H9 (cell line): ENCODE measurements around the gene CYBC1. TPM values are rescaled to one million over a fixed set of nuclear protein-coding genes. Genes with fewer than 3 reads are reported as not detected.
"Not testable (repeated sequence)": the region's sequence is repeated elsewhere in the genome, so short reads cannot be mapped to it uniquely, and the experiment has no call there.

Experiments
- DNase-seq: peaks from one replicate; pipeline ENCODE4 v3.0.0-alpha.2; 2017
- H2AFZ ChIP-seq: one replicate; pipeline ENCODE4 v1.6.1; 2013; ENCODE audit warnings: mild to moderate bottlenecking, low read length, control low read depth, moderate library complexity
- H2AK5ac ChIP-seq: 2 replicates; pipeline ENCODE4 v1.6.1; 2013; ENCODE audit warnings: low read length, control low read depth, mixed read lengths; ENCODE audit not compliant: insufficient read length
- H2BK120ac ChIP-seq: one replicate; pipeline ENCODE4 v1.6.1; 2013; ENCODE audit warnings: low read depth, mild to moderate bottlenecking, low read length, control low read depth, inconsistent platforms; ENCODE audit not compliant: poor library complexity, severe bottlenecking
- H2BK12ac ChIP-seq: 2 replicates; pipeline ENCODE4 v1.6.1; 2013; ENCODE audit warnings: low read length, control low read depth, mixed read lengths, low read depth; ENCODE audit not compliant: insufficient read length
- H2BK15ac ChIP-seq: 2 replicates; pipeline ENCODE4 v1.6.1; 2013; ENCODE audit warnings: low read depth, low read length, control low read depth
- H2BK20ac ChIP-seq: one replicate; pipeline ENCODE4 v1.6.1; 2013; ENCODE audit warnings: low read depth, mild to moderate bottlenecking, low read length, control low read depth, inconsistent platforms; ENCODE audit not compliant: poor library complexity, severe bottlenecking
- H2BK5ac ChIP-seq: 2 replicates; pipeline ENCODE4 v1.6.1; 2013; ENCODE audit warnings: low read length, control low read depth, mixed read lengths; ENCODE audit not compliant: insufficient read length
- H3K14ac ChIP-seq: 2 replicates; pipeline ENCODE4 v1.6.1; 2013; ENCODE audit warnings: low read length, control low read depth; ENCODE audit not compliant: insufficient read depth
- H3K18ac ChIP-seq: 2 replicates; pipeline ENCODE4 v1.6.1; 2013; ENCODE audit warnings: low read depth, mild to moderate bottlenecking, mixed read lengths, low read length, control low read depth; ENCODE audit not compliant: insufficient read length
- H3K23ac ChIP-seq: 2 replicates; pipeline ENCODE4 v1.6.1; 2013; ENCODE audit warnings: low read length, control low read depth, mixed read lengths, low read depth; ENCODE audit not compliant: insufficient read length
- H3K23me2 ChIP-seq: 2 replicates; pipeline ENCODE4 v1.6.1; 2013; ENCODE audit warnings: low read depth, mild to moderate bottlenecking, mixed read lengths, low read length, control low read depth; ENCODE audit not compliant: insufficient read length, poor library complexity, severe bottlenecking
- H3K27ac ChIP-seq: 2 replicates; pipeline ENCODE4 v1.5.1; 2013; ENCODE audit warnings: low read length, control low read depth, mixed read lengths, low read depth; ENCODE audit not compliant: insufficient read length
- H3K27me3 ChIP-seq: 2 replicates; pipeline ENCODE4 v1.6.1; 2013; ENCODE audit warnings: low read length, control low read depth, inconsistent platforms; ENCODE audit not compliant: insufficient read depth
- H3K4ac ChIP-seq: 2 replicates; pipeline ENCODE4 v1.6.1; 2013; ENCODE audit warnings: low read depth, mild to moderate bottlenecking, control low read depth, inconsistent platforms, low read length, moderate library complexity
- H3K4me1 ChIP-seq: 2 replicates; pipeline ENCODE4 v1.6.1; 2013; ENCODE audit warnings: low read length, control low read depth, inconsistent platforms; ENCODE audit not compliant: insufficient read depth
- H3K4me2 ChIP-seq: 2 replicates; pipeline ENCODE4 v1.6.1; 2013; ENCODE audit warnings: low read length, control low read depth, mixed read lengths; ENCODE audit not compliant: insufficient read length, insufficient read depth
- H3K56ac ChIP-seq: 2 replicates; pipeline ENCODE4 v1.6.1; 2013; ENCODE audit warnings: low read depth, mild to moderate bottlenecking, mixed read lengths, low read length, control low read depth; ENCODE audit not compliant: insufficient read length
- H3K79me1 ChIP-seq: 2 replicates; pipeline ENCODE4 v1.6.1; 2013; ENCODE audit warnings: low read depth, mild to moderate bottlenecking, moderate library complexity, low read length, control low read depth, inconsistent platforms; ENCODE audit not compliant: insufficient read depth, poor library complexity, severe bottlenecking
- H3K79me2 ChIP-seq: 2 replicates; pipeline ENCODE4 v1.6.1; 2013; ENCODE audit warnings: low read length, control low read depth, inconsistent platforms; ENCODE audit not compliant: insufficient read depth
- H3K9ac ChIP-seq: 2 replicates; pipeline ENCODE4 v1.6.1; 2013; ENCODE audit warnings: low read length, control low read depth, mixed read lengths; ENCODE audit not compliant: insufficient read length; ENCODE audit errors: extremely low read depth
- H3K9me3 ChIP-seq: one replicate; pipeline ENCODE4 v1.6.1; 2013; ENCODE audit warnings: low read depth, low read length, inconsistent platforms; ENCODE audit not compliant: control insufficient read depth
- H3T11ph ChIP-seq: one replicate; pipeline ENCODE4 v1.6.1; 2013; ENCODE audit warnings: mild to moderate bottlenecking, low read length, control low read depth, inconsistent platforms
- H4K20me1 ChIP-seq: one replicate; pipeline ENCODE4 v1.6.1; 2013; ENCODE audit not compliant: control insufficient read depth, insufficient read length, insufficient read depth
- H4K5ac ChIP-seq: 2 replicates; pipeline ENCODE4 v1.6.1; 2013; ENCODE audit warnings: low read depth, mild to moderate bottlenecking, mixed read lengths, low read length, control low read depth; ENCODE audit not compliant: insufficient read length
- H4K8ac ChIP-seq: replicated peaks from 2 replicates; pipeline ENCODE4 v1.6.1; 2013; ENCODE audit warnings: low read length, control low read depth, mixed read lengths, low read depth; ENCODE audit not compliant: insufficient read length
- H4K91ac ChIP-seq: 2 replicates; pipeline ENCODE4 v1.6.1; 2013; ENCODE audit warnings: low read depth, mild to moderate bottlenecking, moderate library complexity, mixed read lengths, low read length, control low read depth; ENCODE audit not compliant: insufficient read length
- H3K27ac Mint-ChIP-seq, 3 experiments: 2 replicates in 2 of 3; 3 replicates in 1 of 3; pipeline ENCODE4 v1.8.0; 2020 to 2021; ENCODE audit warnings: mixed read lengths in 3 of 3, mild to moderate bottlenecking in 1 of 3, moderate library complexity in 1 of 3
- H3K27me3 Mint-ChIP-seq: 2 replicates; pipeline ENCODE4 v1.8.0; 2021; ENCODE audit warnings: low read depth, mild to moderate bottlenecking, moderate library complexity, mixed read lengths
- H3K36me3 Mint-ChIP-seq, 3 experiments: 2 replicates in 2 of 3; 3 replicates in 1 of 3; pipeline ENCODE4 v1.8.0; 2020 to 2021; ENCODE audit warnings: low read depth in 3 of 3, mixed read lengths in 3 of 3; ENCODE audit not compliant: insufficient read depth in 1 of 3
- H3K4me1 Mint-ChIP-seq, 2 experiments: 2 replicates each; pipeline ENCODE4 v1.8.0; 2020; ENCODE audit warnings: mixed read lengths in 2 of 2
- H3K4me3 Mint-ChIP-seq, 2 experiments: 2 replicates in 1 of 2; 3 replicates in 1 of 2; pipeline ENCODE4 v1.8.0; 2020 to 2021; ENCODE audit warnings: mild to moderate bottlenecking in 2 of 2, mixed read lengths in 2 of 2, moderate library complexity in 1 of 2
- H3K9me3 Mint-ChIP-seq, 2 experiments: 2 replicates in 1 of 2; 3 replicates in 1 of 2; pipeline ENCODE4 v1.8.0; 2020; ENCODE audit warnings: mild to moderate bottlenecking in 2 of 2, mixed read lengths in 2 of 2, moderate library complexity in 1 of 2
- CTCF ChIP-seq: fragments of 200-600 bp; sonication (generic); conservative IDR thresholded peaks from 3 replicates; pipeline ENCODE4 v1.8.0; 2021; ENCODE audit warnings: antibody characterized with exemption, mild to moderate bottlenecking
- WGBS: extraction: QIAGEN DNeasy Blood & Tissue Kit; methylation state at CpG from one replicate; pipeline ENCODE4 v1.1.7; 2013; ENCODE audit warnings: missing lambda C conversion rate, low lambda C conversion rate, mixed read lengths; ENCODE audit not compliant: insufficient read length; ENCODE audit errors: extremely low coverage; 5-methylcytosine and 5-hydroxymethylcytosine counted together
- total RNA-seq: library from RNA; stranded (reverse); gene quantifications from 2 replicates; pipeline ENCODE4 v1.2.1, GENCODE V29; 2021

Gene CYBC1
- total RNA-seq, 1 experiment from 2014 or later = 81.7 TPM

GRCh38 chr17:82457073-82457928 is 6.7 kb upstream of the CYBC1 start:
- no peak overlapping the region for H2BK120ac ChIP-seq
- H3K9me3 ChIP-seq = no peaks in the 10 kb centered on the region
- no peak for TF ChIP-seq CTCF
- Mint-ChIP-seq H3K4me1 (peaks cover 9 to 11% of the 10 kb centered on the region in 2 experiments), H3K27me3 (peaks cover 5% of the 10 kb centered on the region), H3K9me3 (peaks cover 20 to 28% of the 10 kb centered on the region in 2 experiments), H3K36me3 (peaks cover 9 to 40% (median 32%) of the 10 kb centered on the region in 3 experiments), H3K27ac (peak overlapping the region in 1 of 3 experiments; percentile 91; a peak in 2 of 7 replicates), H3K4me3 (peak overlapping the region; percentile 92 to 97)
- no peak overlapping the region for H2AFZ ChIP-seq
- no peak overlapping the region for H2AK5ac ChIP-seq
- no peak for DNase-seq
- no peak overlapping the region for H3K27ac ChIP-seq
- no peak overlapping the region for H2BK15ac ChIP-seq
- H4K20me1 ChIP-seq = no peaks in the 10 kb centered on the region
- no peak overlapping the region for H3K9ac ChIP-seq
- H4K5ac ChIP-seq = no peak overlapping the region
- no peak overlapping the region for H2BK5ac ChIP-seq
- no peak overlapping the region for H3K14ac ChIP-seq
- peaks cover 6% of the 10 kb centered on the region for H3K23me2 ChIP-seq
- no peaks in the 10 kb centered on the region for H3K79me2 ChIP-seq
- H4K8ac ChIP-seq = no peak overlapping the region
- H3K56ac ChIP-seq = no peak overlapping the region
- H4K91ac ChIP-seq = no peak overlapping the region
- peak overlapping the region; percentile 38 for H3K4me2 ChIP-seq
- no peak overlapping the region for H3K18ac ChIP-seq
- WGBS = no CpG with 5 or more reads among the region's 10 CpGs
- no peaks in the 10 kb centered on the region for H3K27me3 ChIP-seq
- no peak overlapping the region for H2BK12ac ChIP-seq
- H3K23ac ChIP-seq = no peak overlapping the region
- H2BK20ac ChIP-seq = no peak overlapping the region
- no peaks in the 10 kb centered on the region for H3K79me1 ChIP-seq
- H3K4ac ChIP-seq = no peak overlapping the region
- no peak overlapping the region for H3T11ph ChIP-seq
- H3K4me1 ChIP-seq = no peaks in the 10 kb centered on the region

DNA sequence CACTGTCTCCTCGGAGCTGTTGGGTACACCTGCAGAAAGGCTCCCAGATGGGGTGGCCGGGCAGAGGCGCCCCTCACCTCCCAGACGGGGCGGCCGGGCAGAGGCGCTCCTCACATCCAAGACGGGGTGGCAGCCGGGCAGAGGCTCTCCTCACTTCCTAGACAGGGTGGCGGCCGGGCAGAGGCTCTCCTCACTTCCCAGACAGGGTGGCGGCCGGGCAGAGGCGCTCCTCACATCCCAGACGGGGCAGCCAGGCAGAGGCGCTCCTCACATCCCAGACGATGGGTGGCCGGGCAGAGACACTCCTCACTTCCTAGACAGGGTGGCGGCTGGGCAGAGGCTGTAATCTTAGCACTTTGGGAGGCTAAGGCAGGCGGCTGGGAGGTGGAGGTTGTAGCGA is 3.2 kb upstream of the CYBC1 start:
- WGBS = no CpG with 5 or more reads among the region's 21 CpGs

More for the DNA sequence above, 3.2 kb upstream of the CYBC1 start:
- not testable (repeated sequence) for H3K79me1 ChIP-seq, H2BK120ac ChIP-seq, H2BK15ac ChIP-seq, H4K8ac ChIP-seq, H3K4me3 Mint-ChIP-seq, H2AFZ ChIP-seq, H3K14ac ChIP-seq, H3K23me2 ChIP-seq, H3K18ac ChIP-seq, DNase-seq, H3K27me3 ChIP-seq, H3K27ac ChIP-seq, H3K79me2 ChIP-seq, H3K9me3 ChIP-seq, H4K91ac ChIP-seq, H2AK5ac ChIP-seq, H3K56ac ChIP-seq, H3K23ac ChIP-seq, H3K4ac ChIP-seq, H2BK12ac ChIP-seq, H2BK20ac ChIP-seq, H3K9ac ChIP-seq, H2BK5ac ChIP-seq, H3T11ph ChIP-seq, H3K4me2 ChIP-seq, H3K27ac Mint-ChIP-seq, H4K5ac ChIP-seq, H4K20me1 ChIP-seq, H3K4me1 ChIP-seq
- Mint-ChIP-seq H3K27me3 (peaks cover 16% of the 10 kb centered on the region), H3K4me1 (peaks cover 14 to 18% of the 10 kb centered on the region in 2 experiments), H3K9me3 (peaks cover 24 to 40% of the 10 kb centered on the region in 2 experiments), H3K36me3 (peaks cover 7 to 18% (median 16%) of the 10 kb centered on the region in 3 experiments)
